ENCODE data around the gene COG5. TPM values are rescaled to one million over a fixed set of nuclear protein-coding genes. Genes with fewer than 3 reads are reported as not detected.
A peak's percentile ranks its signal among the peaks of the same experiment; 100 is the strongest.

Gene COG5
- total RNA-seq, 1 experiment from 2014 or later: 20.2 TPM

DNA sequence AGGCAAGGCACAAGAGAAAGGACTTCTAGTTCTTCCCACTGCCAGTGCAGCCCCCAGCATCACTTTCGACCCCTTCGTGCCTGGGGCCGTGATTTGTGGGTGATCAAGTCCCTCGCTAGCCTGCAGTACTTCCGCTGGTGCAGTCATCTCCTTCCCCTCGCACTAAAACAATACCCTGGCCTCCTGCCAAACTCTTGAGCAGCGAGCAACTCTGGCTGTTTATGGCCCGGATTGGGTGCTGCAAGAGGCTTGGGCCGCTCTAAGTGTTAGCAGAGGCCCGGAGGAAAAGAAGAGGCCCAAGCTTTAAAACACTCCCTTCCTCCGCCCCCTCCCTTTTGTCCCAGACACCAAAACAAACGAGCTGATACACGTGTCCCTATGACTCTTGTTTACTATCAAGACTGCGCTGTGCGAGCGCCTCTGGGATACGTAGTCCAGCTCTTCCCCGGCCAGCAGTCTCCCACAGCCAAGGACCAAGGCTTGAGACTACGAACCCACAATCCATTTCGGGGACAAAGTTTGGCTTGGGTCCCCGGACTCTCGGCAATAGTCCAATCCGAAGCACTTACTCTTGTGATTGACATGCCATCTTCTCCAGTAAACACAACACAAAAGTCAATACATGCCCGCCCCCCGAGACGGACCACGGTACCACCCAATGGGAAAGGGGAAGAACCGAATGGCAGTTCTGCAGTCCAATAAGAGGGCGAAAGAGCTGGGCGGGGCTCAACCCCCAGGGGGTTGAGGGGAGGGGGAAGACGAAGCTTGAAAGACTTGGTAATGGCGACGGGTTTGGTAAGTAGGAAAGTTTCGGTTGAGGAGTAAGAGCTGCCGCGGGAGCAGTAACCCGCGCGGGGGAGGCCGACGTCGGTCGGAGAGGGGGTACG, 395.2 kb downstream of the COG5 start, which contains the start of gene HBP1:
HBP1 (plus strand) TSS at position 771 of the 887 bp plus-strand sequence. CDS start 10,891 bp downstream, outside the sequence.
- H4K20me1 ChIP-seq (ENCODE audit: control insufficient read depth, insufficient read depth, insufficient read length): no peaks in the 10 kb centered on the region
- TF ChIP-seq CTCF (conservative IDR thresholded peaks at IDR 0.05): no peak
- H3K27me3 ChIP-seq (ENCODE audit: insufficient read depth, low read length): no peaks in the 10 kb centered on the region
- H3K56ac ChIP-seq (ENCODE audit: insufficient read length, low read depth, low read length): peak within 1 kb of the TSS; percentile 74
- H2BK15ac ChIP-seq (ENCODE audit: low read depth, low read length): no peak within 1 kb of the TSS
- no peak within 1 kb of the TSS for H3T11ph ChIP-seq (ENCODE audit: low read length)
- DNase-seq: peak; percentile 100
- H2BK120ac ChIP-seq (ENCODE audit: low read depth, low read length, poor library complexity, severe bottlenecking): no peak within 1 kb of the TSS
- peaks cover 0 to 5% (median 4%) of the 10 kb centered on the region in 3 experiments; a peak in 2 of 7 replicates for H3K36me3 Mint-ChIP-seq (ENCODE audit: insufficient read depth in 1 of 3, low read depth in 3 of 3)
- H2AK5ac ChIP-seq (ENCODE audit: insufficient read length, low read length): peak within 1 kb of the TSS; percentile 44
- H3K79me2 ChIP-seq (ENCODE audit: insufficient read depth, low read length): peaks cover 3% of the 10 kb centered on the region; the same call in 1 of the 2 replicates
- peak within 1 kb of the TSS; percentile 97 for H3K9ac ChIP-seq (ENCODE audit: extremely low read depth, insufficient read length, low read length)
- no peaks in the 10 kb centered on the region; the same call in 1 of the 2 replicates for H3K27me3 Mint-ChIP-seq (ENCODE audit: low read depth)
- no peak within 1 kb of the TSS for H3K23ac ChIP-seq (ENCODE audit: insufficient read length, low read depth, low read length)
- H2BK20ac ChIP-seq (ENCODE audit: low read depth, low read length, poor library complexity, severe bottlenecking): no peak within 1 kb of the TSS
- peak within 1 kb of the TSS; percentile 55 for H2BK5ac ChIP-seq (ENCODE audit: insufficient read length, low read length)
- WGBS (ENCODE audit: extremely low coverage, insufficient read length, low lambda C conversion rate): no CpG with 5 or more reads among the region's 44 CpGs
- peaks cover 32% of the 10 kb centered on the region in 2 experiments for H3K4me1 Mint-ChIP-seq
- no peak within 1 kb of the TSS for H2AFZ ChIP-seq (ENCODE audit: low read length)
- peak within 1 kb of the TSS; percentile 97 for H3K4me2 ChIP-seq (ENCODE audit: insufficient read depth, insufficient read length, low read length)
- H3K4me1 ChIP-seq (ENCODE audit: insufficient read depth, low read length): no peaks in the 10 kb centered on the region
- H3K4ac ChIP-seq (ENCODE audit: low read depth, low read length): no peak within 1 kb of the TSS
- H3K9me3 Mint-ChIP-seq: peaks cover 0 to 3% of the 10 kb centered on the region in 2 experiments; a peak in 2 of 5 replicates
- H4K5ac ChIP-seq (ENCODE audit: insufficient read length, low read depth, low read length): peak within 1 kb of the TSS; percentile 91
- H3K79me1 ChIP-seq (ENCODE audit: insufficient read depth, low read depth, low read length, poor library complexity, severe bottlenecking): no peaks in the 10 kb centered on the region
- peaks cover 5% of the 10 kb centered on the region for H3K23me2 ChIP-seq (ENCODE audit: insufficient read length, low read depth, low read length, poor library complexity, severe bottlenecking)
- peak within 1 kb of the TSS; percentile 94 for H3K14ac ChIP-seq (ENCODE audit: insufficient read depth, low read length)
- peak within 1 kb of the TSS; percentile 89 for H3K18ac ChIP-seq (ENCODE audit: insufficient read length, low read depth, low read length)
- peak within 1 kb of the TSS; percentile 100 for H3K27ac Mint-ChIP-seq
- H4K8ac ChIP-seq (replicated peaks; ENCODE audit: insufficient read length, low read depth, low read length): peak within 1 kb of the TSS; percentile 95
- peak within 1 kb of the TSS; percentile 97 for H3K27ac ChIP-seq (ENCODE audit: insufficient read length, low read depth, low read length)
- H2BK12ac ChIP-seq (ENCODE audit: insufficient read length, low read depth, low read length): peak within 1 kb of the TSS; percentile 91
- no peaks in the 10 kb centered on the region for H3K9me3 ChIP-seq (ENCODE audit: control insufficient read depth, low read depth, low read length)
- peak within 1 kb of the TSS; percentile 95 to 96 for H3K4me3 Mint-ChIP-seq
- H4K91ac ChIP-seq (ENCODE audit: insufficient read length, low read depth, low read length): no peak within 1 kb of the TSS

All from H9 (cell line).